Epithelial cell of proximal tubule (primary cell): ENCODE data around the gene UPK3B. TPM values are rescaled to one million over a fixed set of nuclear protein-coding genes. Genes with fewer than 3 reads are reported as not detected.
"Not testable (repeated sequence)": the region's sequence is repeated elsewhere in the genome, so short reads cannot be mapped to it uniquely, and the experiment has no call there.

Source experiments
- DNase-seq: peaks from one replicate; pipeline ENCODE4 v3.0.0-alpha.2; 2011; ENCODE audit warnings: low read depth
- H3K4me3 ChIP-seq: 2 replicates; pipeline ENCODE4 v1.5.1; 2011; ENCODE audit warnings: low read depth, mild to moderate bottlenecking, low read length
- CTCF ChIP-seq: conservative IDR thresholded peaks from 2 replicates; pipeline ENCODE4 v1.5.1; 2012; ENCODE audit warnings: low read depth, mild to moderate bottlenecking, low read length
- total RNA-seq: library from RNA; depleted of rRNA; stranded (reverse); fragments of >200 nt; gene quantifications from 2 replicates; pipeline ENCODE4 v1.2.3, GENCODE V29; 2015

UPK3B gene
- total RNA-seq, 1 donor from 2014 or later, result not detected

DNA sequence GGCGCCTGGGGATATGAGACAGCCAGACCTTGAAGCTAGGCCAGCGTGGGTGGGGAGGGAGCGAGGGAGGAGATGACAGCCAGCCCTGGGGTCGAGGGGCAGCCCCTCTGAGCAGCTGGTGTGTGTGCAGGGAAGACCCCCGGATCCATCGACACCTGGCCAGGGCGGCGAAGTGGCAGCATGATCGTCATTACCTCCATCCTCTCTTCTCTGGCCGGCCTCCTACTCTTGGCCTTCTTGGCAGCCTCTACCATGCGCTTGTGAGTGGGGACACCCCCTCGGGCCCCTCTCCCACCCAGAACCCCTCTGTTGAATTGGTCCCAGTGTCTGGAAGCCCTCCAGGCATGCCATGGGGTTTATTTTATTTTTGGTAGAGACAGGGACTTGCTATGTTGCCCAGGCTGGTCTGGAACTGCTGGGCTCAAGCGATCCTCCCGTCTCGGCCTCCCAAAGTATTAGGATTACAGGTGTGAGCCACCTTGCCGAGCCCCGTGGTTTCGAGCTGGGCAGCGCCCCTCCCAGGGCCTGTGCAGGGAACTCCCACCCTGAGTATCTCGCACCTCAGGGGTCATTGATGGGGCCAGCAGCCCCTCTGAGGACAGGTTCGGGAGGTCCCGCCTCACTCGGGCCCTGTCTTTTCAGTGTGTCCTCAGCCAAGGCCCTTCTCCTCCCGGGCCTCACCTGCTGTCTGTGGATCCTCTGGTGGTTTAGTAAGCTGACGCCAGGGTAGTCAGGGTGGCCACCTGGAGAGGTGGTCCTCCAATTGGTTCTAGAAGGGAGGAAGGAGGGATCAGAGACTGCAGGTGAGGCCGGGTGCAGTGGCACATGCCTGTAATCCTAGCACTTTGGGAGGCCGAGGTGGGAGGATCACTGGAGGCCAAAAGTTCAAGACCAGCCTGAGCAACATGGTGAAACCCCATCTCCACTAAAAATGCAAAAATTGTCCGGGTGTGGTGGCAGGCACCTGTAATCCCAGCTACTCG lies 3.8 kb downstream of the UPK3B start:
- no peak overlapping the region for H3K4me3 ChIP-seq
- DNase-seq, result no peak
- no peak for TF ChIP-seq CTCF

DNA sequence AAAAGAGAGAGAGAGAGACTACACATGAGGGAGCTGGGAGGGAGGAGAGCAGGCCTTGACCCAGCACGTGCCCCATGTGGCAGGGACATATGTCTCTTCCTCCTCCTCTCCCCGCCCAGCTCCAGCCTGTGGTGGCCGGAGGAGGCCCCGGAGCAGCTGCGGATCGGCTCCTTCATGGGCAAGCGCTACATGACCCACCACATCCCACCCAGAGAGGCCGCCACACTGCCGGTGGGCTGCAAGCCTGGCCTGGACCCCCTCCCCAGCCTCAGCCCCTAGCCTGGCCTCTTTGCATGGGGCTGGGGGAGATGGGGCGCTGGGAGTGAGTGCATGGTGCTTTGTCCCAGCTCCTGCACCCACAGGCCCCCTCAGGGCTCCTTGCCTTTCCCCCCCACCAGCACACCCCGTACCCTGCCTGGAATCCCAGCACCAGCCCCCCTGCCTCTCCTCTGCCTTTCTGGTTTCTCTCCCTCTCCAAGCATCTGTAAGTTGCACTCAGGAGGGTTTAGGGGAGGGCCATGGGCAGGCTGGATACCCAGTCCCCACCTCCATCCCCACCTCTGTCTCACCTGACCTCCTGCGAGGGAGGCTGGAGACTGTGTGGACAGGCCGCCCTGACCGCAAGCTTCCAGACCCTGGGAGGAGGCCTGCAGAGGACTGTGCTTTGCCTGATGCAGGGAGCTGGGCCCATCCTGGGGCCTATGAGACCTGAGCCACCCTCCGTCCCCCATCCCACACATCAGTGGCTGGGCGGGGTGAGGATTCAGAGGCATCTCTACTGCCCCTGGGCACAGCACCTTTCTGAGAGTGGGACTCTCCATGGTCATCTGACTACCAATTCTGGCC lies 4.8 kb downstream of the UPK3B start:
- H3K4me3 ChIP-seq, result no peak overlapping the region
- TF ChIP-seq CTCF, result no peak
- DNase-seq, result no peak

DNA sequence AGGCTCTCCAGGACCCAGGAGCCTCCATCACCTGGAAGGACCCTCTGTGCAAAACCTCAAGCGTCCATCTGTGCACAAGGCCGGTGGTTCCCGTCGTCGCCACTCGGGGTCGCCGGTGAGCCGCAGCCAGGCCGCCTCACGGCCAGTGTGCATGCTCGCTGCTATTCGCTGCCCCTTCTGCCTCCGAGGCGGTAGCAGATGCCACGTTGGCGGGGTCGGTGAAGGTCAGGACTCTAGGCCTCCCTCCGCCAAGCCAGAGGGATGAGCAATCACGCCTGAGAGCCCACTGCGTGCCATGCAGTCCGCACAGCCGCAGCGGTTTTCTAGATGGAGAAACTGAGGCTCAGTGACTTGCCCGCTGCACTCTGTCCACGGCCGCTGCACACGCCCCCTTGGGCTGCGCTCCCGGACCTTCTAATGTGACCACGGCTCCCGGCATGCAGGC lies 5.7 kb downstream of the UPK3B start:
- no peak for TF ChIP-seq CTCF
- no peak overlapping the region for H3K4me3 ChIP-seq
- DNase-seq, result no peak

DNA sequence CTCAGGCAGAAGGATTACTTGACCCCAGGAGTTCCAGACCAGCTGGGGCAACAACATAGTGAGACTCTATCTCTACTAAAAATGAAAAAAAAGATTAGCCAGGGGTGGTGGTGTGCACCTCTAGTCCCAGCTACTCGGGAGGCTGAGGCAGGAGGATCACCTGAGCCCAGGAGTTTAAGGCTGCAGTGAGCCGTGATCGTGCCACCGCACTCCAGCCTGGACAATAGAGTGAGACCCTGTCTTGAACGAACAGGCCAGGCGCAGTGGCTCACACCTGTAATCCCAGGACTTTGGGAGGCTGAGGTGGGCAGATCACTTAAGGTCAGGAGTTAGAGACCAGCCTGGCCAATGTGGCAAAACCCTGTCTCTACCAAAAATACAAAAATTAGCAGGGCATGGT lies 6.6 kb downstream of the UPK3B start:
- DNase-seq, H3K4me3 ChIP-seq: not testable (repeated sequence)

- H3K4me3 ChIP-seq, DNase-seq: not testable (repeated sequence)
Measured at GRCh38 chr7:76526183-76526582, 15.8 kb downstream of the UPK3B start.

DNA sequence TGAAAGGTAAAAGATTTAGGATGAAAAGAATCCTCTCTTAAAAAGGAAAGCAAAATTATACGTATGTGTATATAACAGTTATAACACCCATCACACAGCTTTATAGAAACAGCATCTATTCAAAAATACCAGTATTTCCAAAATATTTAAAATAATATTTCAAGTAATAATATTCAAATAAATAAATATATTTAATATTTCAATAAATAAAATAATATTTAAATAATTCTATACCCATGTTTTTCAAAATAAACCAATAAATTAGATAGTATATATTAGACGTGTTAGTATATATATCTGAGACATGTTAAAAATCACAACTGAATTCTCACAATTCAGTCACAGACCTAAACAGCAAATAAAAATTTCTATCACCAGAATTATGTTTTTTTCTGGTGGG lies 21.3 kb downstream of the UPK3B start:
- H3K4me3 ChIP-seq, DNase-seq: not testable (repeated sequence)

DNA sequence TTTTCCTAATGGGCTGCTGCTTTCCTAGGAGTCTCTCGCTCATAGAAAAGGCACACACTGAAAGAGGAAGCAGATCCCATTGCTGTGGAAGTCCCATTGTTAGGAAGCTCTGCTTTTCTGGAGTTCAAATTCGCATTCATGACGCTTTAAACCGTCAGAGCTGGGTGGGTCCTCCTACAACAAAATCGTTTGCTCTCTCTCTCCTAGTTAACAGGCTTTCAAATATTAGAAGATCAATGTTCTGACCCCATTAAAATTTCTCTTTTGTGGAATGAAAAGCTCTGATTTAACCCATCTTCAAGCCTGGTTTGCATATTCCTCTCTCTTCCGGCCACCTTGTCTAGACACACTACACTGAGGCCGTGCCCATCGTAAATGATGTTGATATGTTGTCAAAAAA lies 32.8 kb downstream of the UPK3B start, which contains the start of gene SPDYE16:
TSS of gene SPDYE16 (minus strand) at position 101 of the 400 bp plus-strand sequence. CDS start 1,838 bp downstream, outside the sequence.
- H3K4me3 ChIP-seq, DNase-seq: not testable (repeated sequence)

GRCh38 chr7:76549025-76549854 lies 38.9 kb downstream of the UPK3B start:
- peak overlapping the region; percentile 76 for H3K4me3 ChIP-seq
- peak; percentile 40 for DNase-seq

- H3K4me3 ChIP-seq, result peak overlapping the region; percentile 76
- DNase-seq, result not testable (repeated sequence)
Measured at GRCh38 chr7:76549855-76550248, 39.5 kb downstream of the UPK3B start.

- DNase-seq, H3K4me3 ChIP-seq: not testable (repeated sequence)
Measured at GRCh38 chr7:76551992-76552391, 41.6 kb downstream of the UPK3B start.

- not testable (repeated sequence) for H3K4me3 ChIP-seq, DNase-seq
Measured at GRCh38 chr7:76559685-76560084, 49.3 kb downstream of the UPK3B start.

DNA sequence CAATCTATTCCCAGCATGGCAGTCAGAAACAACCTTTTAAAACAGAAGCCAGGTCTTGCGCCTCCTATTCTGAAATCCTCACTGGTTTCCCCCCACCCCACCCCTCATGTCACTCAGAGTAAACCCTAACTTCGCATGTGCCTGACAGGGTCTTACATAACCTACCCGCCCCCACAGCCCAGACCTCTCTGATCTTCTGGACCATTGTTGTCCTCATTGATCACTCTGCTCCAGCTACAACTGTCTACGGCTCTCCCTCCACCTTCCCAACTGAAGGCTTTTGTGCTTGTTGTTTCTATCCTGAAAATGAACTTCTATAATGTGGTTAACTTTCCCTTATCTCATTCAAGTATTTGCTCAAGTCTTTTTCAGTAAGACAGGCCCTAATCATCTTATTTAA lies 49.8 kb downstream of the UPK3B start:
- DNase-seq, H3K4me3 ChIP-seq: not testable (repeated sequence)

DNA sequence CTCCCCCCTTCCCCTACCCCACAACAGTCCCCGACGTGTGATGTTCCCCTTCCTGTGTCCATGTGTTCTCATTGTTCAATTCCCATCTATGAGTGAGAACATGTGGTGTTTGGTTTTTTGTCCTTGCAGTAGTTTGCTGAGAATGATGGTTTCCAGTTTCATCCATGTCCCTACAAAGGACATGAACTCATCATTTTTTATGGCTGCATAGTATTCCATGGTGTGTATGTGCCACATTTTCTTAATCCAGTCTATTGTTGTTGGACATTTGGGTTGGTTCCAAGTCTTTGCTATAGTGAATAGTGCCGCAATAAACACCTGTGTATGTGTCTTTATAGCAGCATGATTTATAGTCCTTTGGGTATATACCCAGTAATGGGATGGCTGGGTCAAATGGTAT lies 51.0 kb downstream of the UPK3B start:
- DNase-seq, H3K4me3 ChIP-seq: not testable (repeated sequence)

- DNase-seq, result not testable (repeated sequence)
Measured at GRCh38 chr7:76565001-76565400, 54.6 kb downstream of the UPK3B start.

More at GRCh38 chr7:76565001-76565400, 54.6 kb downstream of the UPK3B start:
- H3K4me3 ChIP-seq, result not testable (repeated sequence)
